Colonic mucosa (tissue), 4 donors: ENCODE results near the gene SH3GL3. TPM values are rescaled to one million over a fixed set of nuclear protein-coding genes. Genes with fewer than 3 reads are reported as not detected.

Experiments
- DNase-seq: peaks from one replicate; pipeline ENCODE4 v3.0.0-alpha.2; 2020
- H3K27ac ChIP-seq: fragments of 200-600 bp; one replicate; pipeline ENCODE4 v1.8.0; 2021
- H3K27me3 ChIP-seq: fragments of 200-600 bp; one replicate; pipeline ENCODE4 v1.8.0; 2021
- H3K36me3 ChIP-seq: fragments of 200-600 bp; one replicate; pipeline ENCODE4 v1.8.0; 2021
- H3K4me1 ChIP-seq: fragments of 200-600 bp; one replicate; pipeline ENCODE4 v1.8.0; 2021; ENCODE audit warnings: mild to moderate bottlenecking
- H3K4me3 ChIP-seq: fragments of 200-600 bp; one replicate; pipeline ENCODE4 v1.8.0; 2021
- H3K9ac ChIP-seq, 2 donors: one replicate each; pipeline ENCODE4 v1.7.0; 2013; ENCODE audit warnings: control low read depth in 2 of 2, low read depth in 2 of 2, low read length in 2 of 2
- H3K9me3 ChIP-seq: fragments of 200-600 bp; one replicate; pipeline ENCODE4 v1.8.0; 2021
- intact Hi-C: fragments of 100-400 bp; cut with DNase I; formaldehyde crosslinking; loops from one replicate; pipeline ENCODE4 v1.14.1; 2022
- total RNA-seq, 2 donors: library from RNA; stranded (reverse); fragmentation: NEBNext Ultra II Directional in 1 of 2; extraction: Animal tissue kit (Norgen Biotek cat#: 25700) in 1 of 2; gene quantifications; one replicate each; pipeline ENCODE4 v1.2.1, GENCODE V29; 2021
- TF ChIP-seq, protein P1 (sequence below): fragments of 200-600 bp; IDR thresholded peaks from one replicate; pipeline ENCODE4 v1.8.0; 2022; ENCODE audit warnings: antibody characterized with exemption, mild to moderate bottlenecking
- donor health status: healthy.
- donor health status: DM: no; HTN: no; CAD: no.
- donor health status: DM: no; HTN: no; CAD: no.

Gene SH3GL3
- total RNA-seq, 2 donors from 2014 or later, result not detected

DNA sequence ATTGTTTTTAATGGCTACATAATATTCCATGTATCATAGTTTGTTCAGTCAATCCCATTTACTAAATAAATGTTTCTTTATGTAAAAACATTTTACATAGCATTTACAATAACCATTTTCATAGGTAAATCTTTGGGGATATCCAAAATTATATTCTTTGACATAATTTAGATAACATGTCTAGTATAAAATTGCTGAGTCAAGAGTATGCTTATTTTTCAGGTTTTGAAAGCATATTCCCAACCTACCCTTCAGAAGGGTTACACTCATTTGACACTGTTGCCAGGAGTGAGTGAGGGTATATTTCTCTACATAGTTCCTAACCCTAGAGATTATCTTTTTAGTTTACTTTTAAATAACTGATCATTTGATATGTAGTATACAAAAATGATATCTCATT lies 122.2 kb downstream of the SH3GL3 start:
- Histone ChIP-seq H3K4me3 (no peak overlapping the region), H3K27ac (no peak overlapping the region), H3K36me3 (no peaks in the 10 kb centered on the region)

GRCh38 chr15:83570756-83571155 lies 123.6 kb downstream of the SH3GL3 start:
- intact Hi-C loops, result no loop called here
- TF ChIP-seq, protein P1, sequence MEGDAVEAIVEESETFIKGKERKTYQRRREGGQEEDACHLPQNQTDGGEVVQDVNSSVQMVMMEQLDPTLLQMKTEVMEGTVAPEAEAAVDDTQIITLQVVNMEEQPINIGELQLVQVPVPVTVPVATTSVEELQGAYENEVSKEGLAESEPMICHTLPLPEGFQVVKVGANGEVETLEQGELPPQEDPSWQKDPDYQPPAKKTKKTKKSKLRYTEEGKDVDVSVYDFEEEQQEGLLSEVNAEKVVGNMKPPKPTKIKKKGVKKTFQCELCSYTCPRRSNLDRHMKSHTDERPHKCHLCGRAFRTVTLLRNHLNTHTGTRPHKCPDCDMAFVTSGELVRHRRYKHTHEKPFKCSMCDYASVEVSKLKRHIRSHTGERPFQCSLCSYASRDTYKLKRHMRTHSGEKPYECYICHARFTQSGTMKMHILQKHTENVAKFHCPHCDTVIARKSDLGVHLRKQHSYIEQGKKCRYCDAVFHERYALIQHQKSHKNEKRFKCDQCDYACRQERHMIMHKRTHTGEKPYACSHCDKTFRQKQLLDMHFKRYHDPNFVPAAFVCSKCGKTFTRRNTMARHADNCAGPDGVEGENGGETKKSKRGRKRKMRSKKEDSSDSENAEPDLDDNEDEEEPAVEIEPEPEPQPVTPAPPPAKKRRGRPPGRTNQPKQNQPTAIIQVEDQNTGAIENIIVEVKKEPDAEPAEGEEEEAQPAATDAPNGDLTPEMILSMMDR, result no peak
- no peak overlapping the region for H3K4me3 ChIP-seq
- H3K9me3 ChIP-seq, result no peaks in the 10 kb centered on the region
- no peaks in the 10 kb centered on the region for H3K27me3 ChIP-seq
- H3K27ac ChIP-seq, result no peak overlapping the region
- no peak overlapping the region for H3K9ac ChIP-seq
- H3K36me3 ChIP-seq, result no peaks in the 10 kb centered on the region
- no peak for DNase-seq
- H3K4me1 ChIP-seq, result no peaks in the 10 kb centered on the region

More for the DNA sequence above, 122.2 kb downstream of the SH3GL3 start:
- intact Hi-C loops, result loop anchor here (10.0 kb wide), 2 partner anchors 175 to 465 kb away; no protein-coding TSS in a partner anchor
- H3K4me1 ChIP-seq, result no peaks in the 10 kb centered on the region
- H3K9me3 ChIP-seq, result no peaks in the 10 kb centered on the region
- no peaks in the 10 kb centered on the region for H3K27me3 ChIP-seq
- TF ChIP-seq, protein P1, result no peak
- H3K9ac ChIP-seq, result no peak overlapping the region
- no peak for DNase-seq

DNA sequence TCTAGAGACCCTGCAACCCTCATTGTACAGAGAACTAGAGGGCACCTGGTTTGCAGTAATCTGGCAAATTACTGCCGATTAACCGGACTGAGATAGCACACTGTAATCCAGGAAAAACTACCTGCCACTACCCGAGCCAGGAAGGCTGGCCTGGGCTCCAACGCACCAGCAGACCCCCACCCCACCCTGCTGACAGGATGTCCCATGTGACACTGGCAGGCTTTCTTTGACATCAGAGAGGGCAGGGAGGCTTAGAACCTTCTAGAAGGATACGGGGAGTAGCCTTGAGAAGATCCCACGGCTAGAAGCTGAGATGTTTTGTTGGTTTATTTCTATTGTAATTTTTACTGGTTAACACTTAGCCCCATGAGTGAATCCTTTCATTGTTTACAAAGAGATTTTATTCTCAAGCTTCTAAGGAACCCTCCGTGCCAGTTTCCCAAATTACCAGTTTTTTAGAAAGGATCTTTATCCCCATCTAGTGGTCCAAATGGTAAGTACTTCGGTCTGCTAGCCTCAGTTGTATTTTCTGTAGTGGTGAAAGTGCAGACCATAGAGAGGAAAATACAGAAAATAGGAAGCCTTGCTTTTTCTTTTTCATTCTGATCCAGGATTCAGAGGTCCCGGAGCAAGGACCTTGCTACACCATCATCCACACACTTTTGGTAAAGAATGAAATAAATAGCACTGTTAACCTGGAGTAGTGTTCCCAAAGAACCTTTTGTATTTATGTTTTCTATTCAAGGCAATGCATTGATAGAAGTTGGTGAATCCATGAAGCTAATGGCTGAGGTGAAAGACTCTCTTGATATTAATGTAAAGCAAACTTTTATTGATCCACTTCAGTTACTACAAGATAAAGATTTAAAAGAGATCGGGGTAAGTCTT lies 124.9 kb downstream of the SH3GL3 start:
- Histone ChIP-seq H3K9me3 (no peaks in the 10 kb centered on the region), H3K4me3 (no peak overlapping the region), H3K9ac (no peak overlapping the region), H3K27ac (no peak overlapping the region), H3K36me3 (no peaks in the 10 kb centered on the region), H3K27me3 (no peaks in the 10 kb centered on the region), H3K4me1 (no peaks in the 10 kb centered on the region)
- DNase-seq, result no peak
- TF ChIP-seq, protein P1, result peak; percentile 30
- intact Hi-C loops, result no loop called here

DNA sequence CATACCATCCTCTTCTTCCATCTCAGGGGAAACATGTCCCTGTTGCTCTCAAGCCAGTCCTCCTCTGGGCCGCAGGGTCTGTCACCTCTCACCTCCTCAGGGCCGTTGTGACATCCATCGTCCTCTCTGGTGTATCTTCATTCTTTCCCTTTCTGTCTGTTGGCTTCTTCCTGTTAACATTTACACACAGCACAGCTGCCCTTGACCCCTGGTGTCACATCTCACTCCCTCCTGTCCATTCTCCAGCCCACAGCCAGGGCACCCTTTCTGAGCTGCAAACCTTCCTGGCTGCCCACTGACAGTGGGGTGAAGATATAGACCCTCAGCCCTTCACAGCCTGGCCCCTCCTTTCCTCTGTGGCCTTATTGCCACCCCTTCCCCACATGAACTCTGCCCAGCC lies 127.2 kb downstream of the SH3GL3 start:
- Histone ChIP-seq H3K9ac (no peak overlapping the region), H3K27ac (no peak overlapping the region), H3K36me3 (no peaks in the 10 kb centered on the region), H3K4me1 (no peaks in the 10 kb centered on the region), H3K9me3 (no peaks in the 10 kb centered on the region), H3K27me3 (no peaks in the 10 kb centered on the region), H3K4me3 (no peak overlapping the region)
- TF ChIP-seq, protein P1, result no peak
- no peak for DNase-seq
- intact Hi-C loops, result no loop called here

- Histone ChIP-seq H3K9ac (no peak overlapping the region), H3K27me3 (no peaks in the 10 kb centered on the region), H3K9me3 (no peaks in the 10 kb centered on the region), H3K4me3 (no peak overlapping the region), H3K27ac (no peak overlapping the region), H3K36me3 (no peaks in the 10 kb centered on the region), H3K4me1 (no peaks in the 10 kb centered on the region)
- TF ChIP-seq, protein P1, result no peak
- no peak for DNase-seq
- intact Hi-C loops, result no loop called here
Measured at GRCh38 chr15:83578691-83579090, 131.6 kb downstream of the SH3GL3 start.
